TTC549 (cell line): ENCODE results near the gene PRPF38B.
"Not testable (repeated sequence)": the region's sequence is repeated elsewhere in the genome, so short reads cannot be mapped to it uniquely, and the experiment has no call there.

ENCODE experiments used
- FAIRE-seq: peaks from 2 replicates; lab custom pipeline; 2012; peaks lifted over from hg19 to GRCh38; lab: Jason Lieb, UNC

The PRPF38B gene

GRCh38 chr1:108681701-108682100, 10.4 kb upstream of the PRPF38B start:
- FAIRE-seq = not testable (repeated sequence)

- no peak for FAIRE-seq
Measured at GRCh38 chr1:108685529-108685928, 6.6 kb upstream of the PRPF38B start.

- FAIRE-seq = no peak
Measured at GRCh38 chr1:108686614-108687313, 5.3 kb upstream of the PRPF38B start.

DNA sequence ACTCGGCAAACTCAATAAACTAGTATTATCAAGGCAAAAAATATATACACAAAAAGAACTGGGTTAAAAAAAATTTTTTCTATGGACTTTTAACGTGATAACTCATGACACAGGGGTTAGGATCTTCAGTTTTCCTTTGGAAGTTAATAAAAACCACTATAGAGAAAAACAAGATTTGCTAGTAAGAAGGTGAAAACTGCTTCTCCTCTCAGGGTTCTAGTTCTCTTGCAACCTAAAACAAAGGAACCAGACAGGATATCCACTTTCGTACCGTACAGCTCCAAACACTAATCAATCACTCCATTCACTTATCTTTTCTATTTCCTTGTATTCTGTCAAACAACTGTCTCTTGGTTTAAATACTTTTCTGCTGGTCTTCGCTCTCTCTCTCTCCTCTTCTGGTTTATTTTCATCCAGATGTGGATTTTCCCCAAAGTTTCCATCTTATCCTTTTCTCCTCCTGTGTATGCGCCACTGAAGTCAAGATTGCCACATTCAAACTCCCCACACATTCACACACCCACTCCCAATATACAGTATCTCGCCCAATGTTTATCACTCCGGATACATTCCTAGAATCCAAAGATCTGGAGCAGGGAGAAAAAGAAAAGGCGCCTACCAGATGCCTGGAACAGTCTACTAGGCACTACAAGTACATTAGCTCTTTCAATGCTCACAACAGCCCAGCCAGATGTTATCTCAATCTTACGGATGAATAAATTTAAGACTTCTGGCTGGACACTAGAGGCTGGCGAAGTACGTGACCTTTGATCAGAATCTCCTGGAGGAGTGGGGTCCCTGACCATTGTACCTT, 775 bp upstream of the PRPF38B start:
- FAIRE-seq = no peak

DNA sequence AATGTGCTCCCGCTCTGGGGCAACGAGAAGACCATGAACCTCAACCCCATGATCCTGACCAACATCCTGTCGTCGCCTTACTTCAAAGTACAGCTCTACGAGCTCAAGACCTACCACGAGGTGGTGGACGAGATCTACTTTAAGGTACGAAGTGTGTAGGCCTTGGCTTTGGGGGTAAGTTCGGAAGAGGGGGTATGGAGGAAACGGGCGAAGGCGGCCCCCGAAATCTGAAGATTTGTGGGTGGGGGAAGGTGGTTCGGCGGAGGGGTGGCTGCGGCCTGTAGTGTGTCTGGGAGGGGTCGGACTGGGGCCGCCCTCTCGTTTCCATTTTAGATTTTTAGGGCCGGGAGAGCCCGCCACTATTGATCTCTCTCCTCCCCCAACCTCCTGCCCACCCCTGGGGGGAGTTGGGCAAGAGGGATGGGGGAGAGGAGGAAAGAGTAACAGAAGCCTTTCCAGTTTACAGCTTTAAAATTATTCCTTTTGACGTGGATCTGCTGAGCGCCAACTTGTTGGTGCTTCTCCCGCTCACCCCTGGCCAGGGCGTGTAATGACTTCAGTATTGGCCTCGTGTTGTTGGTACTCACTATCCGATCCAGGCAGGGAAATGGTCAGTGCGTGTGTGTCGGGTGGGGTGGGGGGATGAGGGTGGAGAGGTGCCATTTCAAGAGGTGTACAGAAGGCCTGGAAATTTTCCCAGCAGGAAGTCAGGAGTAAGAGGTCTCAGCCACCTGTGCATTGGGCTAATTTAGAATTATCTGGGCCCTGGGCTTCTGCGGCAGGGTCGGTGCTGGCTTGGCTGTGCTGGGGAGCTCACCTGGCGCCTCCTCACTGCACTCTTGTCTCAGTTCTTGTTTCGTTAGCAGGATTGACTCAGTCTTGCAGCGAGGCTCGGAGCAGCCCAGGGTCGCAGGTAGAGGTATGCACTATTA, 880 bp downstream of the PRPF38B start:
- no peak for FAIRE-seq

DNA sequence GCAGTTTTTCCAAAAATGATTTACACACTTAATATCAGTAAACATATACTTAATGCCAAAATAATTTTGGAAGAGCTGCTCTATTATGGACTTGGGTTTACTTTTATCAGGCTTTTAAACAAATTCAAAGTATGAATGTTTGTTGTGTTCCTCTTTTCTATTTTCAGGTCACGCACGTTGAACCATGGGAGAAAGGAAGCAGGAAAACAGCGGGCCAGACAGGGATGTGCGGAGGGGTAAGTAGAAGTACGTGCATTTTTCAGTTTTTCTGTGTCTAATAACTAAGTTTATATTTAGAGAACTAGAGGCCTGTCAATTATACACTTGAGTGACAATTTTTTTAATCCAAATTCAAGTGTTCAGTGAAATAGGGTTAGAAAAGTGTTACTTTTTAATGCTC, 3.4 kb downstream of the PRPF38B start:
- FAIRE-seq = no peak

DNA sequence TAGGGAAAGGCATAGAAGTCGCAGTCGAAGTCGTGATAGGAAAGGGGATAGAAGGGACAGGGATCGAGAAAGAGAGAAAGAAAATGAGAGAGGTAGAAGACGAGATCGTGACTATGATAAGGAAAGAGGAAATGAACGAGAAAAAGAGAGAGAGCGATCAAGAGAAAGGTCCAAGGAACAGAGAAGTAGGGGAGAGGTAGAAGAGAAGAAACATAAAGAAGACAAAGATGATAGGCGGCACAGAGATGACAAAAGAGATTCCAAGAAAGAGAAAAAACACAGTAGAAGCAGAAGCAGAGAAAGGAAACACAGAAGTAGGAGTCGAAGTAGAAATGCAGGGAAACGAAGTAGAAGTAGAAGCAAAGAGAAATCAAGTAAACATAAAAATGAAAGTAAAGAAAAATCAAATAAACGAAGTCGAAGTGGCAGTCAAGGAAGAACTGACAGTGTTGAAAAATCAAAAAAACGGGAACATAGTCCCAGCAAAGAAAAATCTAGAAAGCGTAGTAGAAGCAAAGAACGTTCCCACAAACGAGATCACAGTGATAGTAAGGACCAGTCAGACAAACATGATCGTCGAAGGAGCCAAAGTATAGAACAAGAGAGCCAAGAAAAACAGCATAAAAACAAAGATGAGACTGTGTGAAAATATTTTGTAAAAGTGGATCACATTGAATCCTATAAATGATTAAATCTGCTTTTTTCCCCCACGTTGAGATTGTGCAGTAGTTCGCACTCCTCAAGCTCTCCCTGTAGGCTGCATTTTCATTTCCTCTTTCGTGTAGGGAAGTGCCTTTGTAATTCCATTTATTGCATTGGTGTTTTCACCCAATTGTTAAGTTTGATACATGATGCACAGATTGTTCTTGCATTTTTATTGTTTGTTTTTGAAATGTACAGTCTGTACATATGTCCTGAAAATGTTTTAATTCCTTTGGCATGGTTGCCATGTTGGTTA, 7.5 kb downstream of the PRPF38B start:
- FAIRE-seq = no peak

DNA sequence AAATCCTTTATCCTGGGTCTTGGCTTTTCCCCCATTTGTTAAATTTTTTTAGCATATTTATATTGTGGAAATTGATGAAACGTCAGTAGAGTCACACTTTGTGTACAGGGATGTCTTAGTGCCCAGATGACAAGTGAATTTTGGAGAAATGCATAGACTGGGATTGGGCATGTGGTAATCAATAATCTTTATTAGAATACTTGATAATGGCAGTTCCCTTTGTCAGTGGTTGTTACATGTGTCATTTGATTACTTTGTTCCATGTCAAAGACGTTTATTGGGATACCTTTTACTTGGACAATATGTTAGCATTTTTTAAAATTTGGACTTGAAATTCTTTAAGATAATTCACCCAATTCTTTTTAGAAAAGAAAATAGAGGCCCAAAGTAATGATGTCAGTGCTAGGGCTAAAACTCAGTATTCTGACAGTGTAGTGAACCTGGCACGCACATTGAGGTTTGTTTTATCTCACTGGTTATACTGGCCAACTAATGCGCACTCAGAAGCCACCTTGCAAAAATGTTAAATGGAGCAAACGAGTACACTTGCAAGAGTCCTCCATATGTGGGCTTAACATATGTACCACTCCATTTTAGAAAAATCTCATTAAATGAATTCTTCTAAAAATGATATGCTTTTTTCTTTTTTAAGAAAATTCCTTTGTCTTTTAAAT, 9.2 kb downstream of the PRPF38B start:
- FAIRE-seq = no peak

- not testable (repeated sequence) for FAIRE-seq
Measured at GRCh38 chr1:108702109-108702508, 10.0 kb downstream of the PRPF38B start.

- no peak for FAIRE-seq
Measured at GRCh38 chr1:108703939-108704338, 11.8 kb downstream of the PRPF38B start.

DNA sequence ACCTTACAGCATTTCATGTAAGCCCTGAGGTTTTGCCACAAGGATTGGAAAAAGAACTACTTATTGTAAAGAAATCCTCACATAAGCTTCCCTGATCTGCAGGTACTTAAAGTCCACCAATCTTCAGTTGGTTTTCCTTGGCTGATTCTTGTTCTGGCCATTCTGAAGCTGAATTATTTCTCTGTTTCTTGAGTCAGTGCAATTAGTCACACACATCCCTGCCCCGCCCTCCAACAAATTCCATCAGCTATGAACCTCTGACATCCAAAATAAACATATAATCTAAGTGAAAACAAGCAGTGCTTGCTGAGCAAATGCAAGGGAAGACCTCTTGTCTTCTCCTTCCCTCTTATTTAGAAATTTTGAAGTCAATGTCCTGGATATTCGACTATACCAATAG, 12.4 kb downstream of the PRPF38B start:
- FAIRE-seq = no peak

DNA sequence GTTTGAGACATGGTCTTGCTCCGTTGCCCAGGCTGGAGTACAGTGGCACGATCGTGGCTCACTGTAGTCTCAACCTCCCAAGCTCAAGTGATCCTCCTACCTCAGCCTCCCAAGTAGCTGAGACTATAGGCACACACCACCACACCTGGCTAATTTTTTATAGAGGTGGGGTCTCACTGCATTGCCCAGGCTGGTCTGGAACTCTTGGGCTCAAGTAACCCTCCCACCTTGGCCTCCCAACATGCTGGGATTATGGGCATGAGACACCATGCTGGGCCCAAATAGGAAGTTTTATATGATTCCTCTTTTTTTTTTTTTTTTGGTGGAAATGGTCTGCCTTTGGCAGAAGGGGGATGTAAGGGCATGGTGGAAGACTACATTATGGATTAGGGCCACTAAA, 14.5 kb downstream of the PRPF38B start:
- no peak for FAIRE-seq

- no peak for FAIRE-seq
Measured at GRCh38 chr1:108708691-108709660, 16.9 kb downstream of the PRPF38B start.

GRCh38 chr1:108712606-108713150, 20.6 kb downstream of the PRPF38B start, which contains the start of gene FNDC7:
Gene FNDC7, plus strand, starts transcription at chr1:108712908. Its CDS starts 26 bp downstream, at chr1:108712934.
- no peak for FAIRE-seq

DNA sequence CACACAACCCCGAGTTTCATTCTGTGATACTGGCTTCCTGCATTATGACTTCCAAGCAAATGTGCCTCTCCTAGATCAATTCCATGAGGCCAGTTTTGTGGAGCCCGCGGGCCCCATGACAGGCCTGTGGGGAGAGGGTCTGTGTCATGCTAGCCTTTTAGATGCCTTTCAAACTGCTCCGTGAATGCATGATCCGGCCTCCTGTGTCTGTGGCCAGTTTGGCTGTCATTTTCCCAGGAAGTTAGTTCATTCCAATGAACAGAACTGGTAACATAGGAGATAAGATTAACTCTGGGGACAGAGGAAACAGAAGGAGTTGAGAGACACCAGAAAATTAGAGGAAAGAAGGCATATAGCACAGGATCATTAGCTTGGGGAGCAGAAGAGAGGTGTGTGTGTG, 23.8 kb downstream of the PRPF38B start:
- no peak for FAIRE-seq

DNA sequence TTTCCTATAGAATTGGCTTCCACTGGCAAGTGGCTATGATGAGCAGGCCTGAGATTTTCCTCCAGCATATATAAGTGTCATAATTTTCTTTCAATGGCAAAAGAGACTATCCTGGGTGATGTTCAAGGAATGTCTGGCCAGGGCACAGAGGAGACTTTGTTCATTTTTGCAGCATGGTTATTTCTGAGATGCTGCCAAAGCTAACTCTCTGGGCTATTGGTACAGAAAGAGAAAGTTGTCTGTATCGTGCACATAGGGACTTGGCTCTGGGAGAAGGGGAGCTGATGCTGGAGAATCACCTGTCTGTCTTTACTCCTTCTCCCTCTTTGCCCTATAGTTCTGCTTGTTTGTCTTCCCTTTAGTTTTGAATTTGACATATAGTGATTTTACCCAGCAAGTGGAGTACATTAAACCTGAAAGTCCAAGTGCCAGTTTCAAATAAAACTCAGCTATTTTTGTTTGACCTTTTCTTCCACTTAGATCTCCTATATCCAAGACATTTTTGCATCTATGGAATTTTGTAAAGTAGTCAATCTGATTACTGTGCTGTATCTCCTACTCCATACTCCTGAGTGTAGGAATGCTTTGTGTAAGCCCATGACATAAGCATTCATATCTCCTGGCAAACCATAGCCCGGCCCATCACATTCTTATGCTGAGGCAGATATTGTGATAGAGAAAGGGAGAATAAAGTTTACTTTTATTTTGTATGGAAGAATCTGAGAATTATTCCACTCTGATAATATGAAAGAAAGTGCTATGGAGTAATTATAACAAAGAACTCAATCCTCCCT, 24.5 kb downstream of the PRPF38B start:
- FAIRE-seq = no peak

- FAIRE-seq = no peak
Measured at GRCh38 chr1:108717774-108718316, 25.7 kb downstream of the PRPF38B start.
